GM19324 (cell line): ENCODE results near the gene TAF15.

ENCODE experiments used
- ATAC-seq: cut with Tn5 transposase; IDR thresholded peaks from one replicate; pipeline ENCODE4 v1.9.1; 2021; ENCODE audit warnings: mild to moderate bottlenecking, moderate library complexity; ENCODE audit not compliant: unreplicated experiment, low FRiP score

Gene TAF15

DNA sequence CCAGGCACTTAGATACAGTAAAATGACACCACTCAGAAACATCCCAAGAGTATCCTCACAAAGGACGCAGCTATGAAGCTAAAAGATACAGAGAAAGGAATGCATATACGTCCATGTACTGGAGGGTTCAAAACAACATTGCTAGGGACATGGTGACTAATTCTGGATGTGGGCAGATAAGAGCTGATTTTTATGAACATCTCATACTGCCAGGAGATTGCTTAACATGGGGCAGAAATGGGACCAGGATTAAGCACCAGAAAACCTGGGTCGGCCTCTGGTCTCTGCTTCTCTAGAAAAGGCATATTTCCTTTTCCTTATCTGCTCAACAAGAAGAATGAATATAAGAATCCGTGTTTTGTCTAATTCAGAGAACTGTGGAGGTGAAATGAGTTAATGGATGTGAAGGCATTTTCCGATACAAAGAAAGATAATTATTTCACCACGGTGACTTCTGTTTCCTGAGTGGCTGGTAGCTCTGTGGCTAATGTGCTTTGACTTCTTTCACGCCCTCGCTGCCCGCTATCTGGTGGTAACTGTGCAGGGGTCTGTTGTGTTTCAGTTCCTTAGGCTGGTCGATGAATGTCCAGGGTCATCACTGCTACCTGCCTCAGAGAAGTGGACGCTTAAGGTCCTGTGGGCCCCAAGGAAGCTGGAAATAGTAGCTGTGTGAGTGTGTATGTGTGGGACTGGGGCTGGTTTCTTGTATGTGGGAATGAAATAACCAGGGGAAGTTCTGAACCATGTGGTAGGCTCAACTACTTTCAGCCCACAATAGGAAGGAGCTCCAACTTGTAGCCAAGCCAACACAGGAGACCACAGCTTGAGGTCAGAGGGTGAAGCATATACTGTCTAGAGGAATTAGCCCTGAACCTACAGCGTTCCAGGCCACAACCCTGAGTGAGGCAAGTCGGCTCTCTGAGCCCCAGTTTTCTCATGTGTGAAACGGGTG lies 86.6 kb downstream of the TAF15 start:
- no peak for ATAC-seq
